NCI-H1092 treated with DMSO at 0.1 percent for 48 hours (cell line): ENCODE results near the gene MIER2.

Source experiments
- DNase-seq: peaks from one replicate; lab custom pipeline; 2025; lab: John Stamatoyannopoulos, UW

Gene MIER2

GRCh38 chr19:307111-307531 is 37.5 kb downstream of the MIER2 start:
- DNase-seq = no peak

- DNase-seq = no peak
These were observed 38.3 kb downstream of the MIER2 start for GRCh38 chr19:306151-306900.

GRCh38 chr19:305240-306150 is 39.1 kb downstream of the MIER2 start:
- DNase-seq = no peak

GRCh38 chr19:296476-297225 is 47.9 kb downstream of the MIER2 start:
- DNase-seq = no peak

- DNase-seq = no peak
These were observed 48.8 kb downstream of the MIER2 start for GRCh38 chr19:295687-296370.

- peak; percentile 36 for DNase-seq
These were observed 49.5 kb downstream of the MIER2 start for GRCh38 chr19:294946-295686.

GRCh38 chr19:294341-294945 is 50.2 kb downstream of the MIER2 start:
- no peak for DNase-seq

- no peak for DNase-seq
These were observed 51.0 kb downstream of the MIER2 start for GRCh38 chr19:293436-294110.

GRCh38 chr19:292951-293350 is 51.6 kb downstream of the MIER2 start:
- DNase-seq = no peak

- no peak for DNase-seq
These were observed 52.2 kb downstream of the MIER2 start for GRCh38 chr19:292281-292884.

- DNase-seq = no peak
These were observed 52.9 kb downstream of the MIER2 start for GRCh38 chr19:291561-292280.

GRCh38 chr19:291006-291521 is 53.5 kb downstream of the MIER2 start, which contains the start of gene PLPP2:
PLPP2 (minus strand) TSS chr19:291403; CDS start chr19:291336, 67 bp downstream.
- DNase-seq = no peak

- DNase-seq = no peak
These were observed 54.1 kb downstream of the MIER2 start for GRCh38 chr19:290372-291005.

- no peak for DNase-seq
These were observed 54.8 kb downstream of the MIER2 start for GRCh38 chr19:289651-290371.

- DNase-seq = no peak
These were observed 55.7 kb downstream of the MIER2 start for GRCh38 chr19:288911-289310.

- no peak for DNase-seq
These were observed 57.2 kb downstream of the MIER2 start for GRCh38 chr19:287381-287871.

GRCh38 chr19:283395-283794 is 61.2 kb downstream of the MIER2 start:
- DNase-seq = no peak
